ENCODE data around the gene ERC2. TPM values are rescaled to one million over a fixed set of nuclear protein-coding genes. Genes with fewer than 3 reads are reported as not detected.

ERC2 gene
- total and polyA plus RNA-seq, 2 of the 13 experiments (the other 11 are each of a cell fraction or from before 2014, with no cell fraction given), result 0.16 to 0.22 TPM

DNA sequence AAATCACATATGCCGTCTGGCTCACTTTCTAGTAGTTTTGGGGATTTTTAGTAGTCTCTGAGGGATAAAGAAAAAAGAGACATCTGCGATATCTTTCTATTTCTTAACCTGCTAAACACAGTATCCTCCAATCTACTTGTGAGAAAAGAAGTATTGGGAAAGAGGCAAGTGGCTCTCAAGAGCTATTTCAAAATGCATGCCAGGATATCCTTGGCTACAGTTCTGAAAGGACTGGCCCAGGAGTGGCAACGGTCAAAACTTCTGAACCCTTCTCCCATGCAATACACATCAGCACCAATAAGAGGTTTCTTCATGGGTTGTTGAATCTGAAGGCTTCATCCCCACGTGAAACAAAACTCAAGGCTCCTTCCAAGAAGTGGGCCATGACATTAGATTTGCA is 777.1 kb downstream of the ERC2 start (continued):
- TF ChIP-seq, protein P1, sequence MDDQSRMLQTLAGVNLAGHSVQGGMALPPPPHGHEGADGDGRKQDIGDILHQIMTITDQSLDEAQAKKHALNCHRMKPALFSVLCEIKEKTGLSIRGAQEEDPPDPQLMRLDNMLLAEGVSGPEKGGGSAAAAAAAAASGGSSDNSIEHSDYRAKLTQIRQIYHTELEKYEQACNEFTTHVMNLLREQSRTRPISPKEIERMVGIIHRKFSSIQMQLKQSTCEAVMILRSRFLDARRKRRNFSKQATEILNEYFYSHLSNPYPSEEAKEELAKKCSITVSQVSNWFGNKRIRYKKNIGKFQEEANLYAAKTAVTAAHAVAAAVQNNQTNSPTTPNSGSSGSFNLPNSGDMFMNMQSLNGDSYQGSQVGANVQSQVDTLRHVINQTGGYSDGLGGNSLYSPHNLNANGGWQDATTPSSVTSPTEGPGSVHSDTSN (CRISPR knock-in tag; IDR thresholded peaks at IDR 0.05; ENCODE audit: borderline replicate concordance), result no peak
- TF ChIP-seq POLR2AphosphoS5 (IDR thresholded peaks at IDR 0.05; ENCODE audit: low read depth, low read length), result no peak
- TF ChIP-seq KAT8 (CRISPR knock-in tag; IDR thresholded peaks at IDR 0.05), result no peak
- TF ChIP-seq SALL1 (CRISPR knock-in tag; IDR thresholded peaks at IDR 0.05), result no peak
- TF ChIP-seq HDAC6 (IDR thresholded peaks at IDR 0.05; ENCODE audit: low read depth, low read length), result no peak
- TF ChIP-seq, protein P2, sequence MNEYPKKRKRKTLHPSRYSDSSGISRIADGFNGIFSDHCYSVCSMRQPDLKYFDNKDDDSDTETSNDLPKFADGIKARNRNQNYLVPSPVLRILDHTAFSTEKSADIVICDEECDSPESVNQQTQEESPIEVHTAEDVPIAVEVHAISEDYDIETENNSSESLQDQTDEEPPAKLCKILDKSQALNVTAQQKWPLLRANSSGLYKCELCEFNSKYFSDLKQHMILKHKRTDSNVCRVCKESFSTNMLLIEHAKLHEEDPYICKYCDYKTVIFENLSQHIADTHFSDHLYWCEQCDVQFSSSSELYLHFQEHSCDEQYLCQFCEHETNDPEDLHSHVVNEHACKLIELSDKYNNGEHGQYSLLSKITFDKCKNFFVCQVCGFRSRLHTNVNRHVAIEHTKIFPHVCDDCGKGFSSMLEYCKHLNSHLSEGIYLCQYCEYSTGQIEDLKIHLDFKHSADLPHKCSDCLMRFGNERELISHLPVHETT (CRISPR knock-in tag; conservative IDR thresholded peaks at IDR 0.05), result no peak
- no peak for TF ChIP-seq REL (CRISPR knock-in tag; conservative IDR thresholded peaks at IDR 0.05)

DNA sequence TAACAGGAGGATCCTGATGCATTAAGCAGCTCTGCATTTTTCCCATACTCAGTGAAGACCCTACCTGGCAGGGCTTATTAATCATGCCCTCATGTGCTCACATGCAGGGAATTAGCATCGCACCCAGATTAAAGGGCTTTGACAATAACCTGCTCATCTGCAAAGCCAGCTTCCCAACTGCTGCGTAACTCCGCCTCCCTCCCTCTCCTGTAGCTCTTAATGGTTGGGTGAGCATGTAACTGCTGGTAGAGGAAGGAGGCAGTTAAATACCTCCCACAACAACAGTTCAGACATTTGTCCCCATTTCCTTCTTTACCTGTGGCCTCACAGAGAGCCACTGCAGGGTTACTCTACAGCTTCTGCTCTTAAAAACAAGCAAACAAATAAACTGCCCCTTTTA is 777.5 kb downstream of the ERC2 start:
- WGBS (ENCODE audit: low lambda C conversion rate), result 68% methylated on average over 3 of the region's 3 CpGs
- no peak overlapping the region for H3K9ac ChIP-seq (ENCODE audit: insufficient read depth, low read depth, low read length)
- H3K9me3 ChIP-seq (ENCODE audit: low read length), result no peaks in the 10 kb centered on the region
- no peaks in the 10 kb centered on the region for H3K36me3 ChIP-seq (replicated peaks in 1 of 2; ENCODE audit: control insufficient read depth in 1 of 2, insufficient read depth in 2 of 2, low read length in 2 of 2)
- no TSS peak for BruUV-seq (replicated peaks)
- no peak for DNase-seq (ENCODE audit: low spot score)
- no peaks in the 10 kb centered on the region for H3K4me1 ChIP-seq (ENCODE audit: insufficient read depth, low read length)
- ChIA-PET CTCF (ENCODE audit: low intra/inter-chr PET ratio, low total read pairs) (no interaction called here), POLR2A (no interaction called here)
- no peaks in the 10 kb centered on the region for H4K20me1 ChIP-seq (ENCODE audit: insufficient read depth, low read length)
- no peak overlapping the region for H3K4me2 ChIP-seq (ENCODE audit: low read depth, low read length)
- H3K4me3 ChIP-seq (replicated peaks in 1 of 3; ENCODE audit: insufficient read depth in 1 of 3, low read depth in 2 of 3, low read length in 3 of 3), result no peak overlapping the region
- intact Hi-C loops (cut with micrococcal nuclease; ENCODE audit: unreplicated experiment) (no loop called here), in situ Hi-C loops (cut with HindIII; ENCODE audit: extremely low pct_ligation_motif_present, low pct_unique_long_range_greater_than_20kb) (no loop called here)
- H2AFZ ChIP-seq (ENCODE audit: low read length), result no peak overlapping the region
- no peak overlapping the region for H3K27ac ChIP-seq (ENCODE audit: extremely low read length, insufficient read depth, low read length)
- no peak for FAIRE-seq
- ATAC-seq, result no peak
- no peaks in the 10 kb centered on the region for H3K79me2 ChIP-seq (ENCODE audit: insufficient read depth, low read length)
- H3K27me3 ChIP-seq (ENCODE audit: control insufficient read depth in 1 of 2, insufficient read depth in 2 of 2, low read length in 2 of 2), result peaks cover 0 to 1% of the 10 kb centered on the region in 2 experiments; a peak in 1 of 5 replicates
- TF ChIP-seq, protein P3, sequence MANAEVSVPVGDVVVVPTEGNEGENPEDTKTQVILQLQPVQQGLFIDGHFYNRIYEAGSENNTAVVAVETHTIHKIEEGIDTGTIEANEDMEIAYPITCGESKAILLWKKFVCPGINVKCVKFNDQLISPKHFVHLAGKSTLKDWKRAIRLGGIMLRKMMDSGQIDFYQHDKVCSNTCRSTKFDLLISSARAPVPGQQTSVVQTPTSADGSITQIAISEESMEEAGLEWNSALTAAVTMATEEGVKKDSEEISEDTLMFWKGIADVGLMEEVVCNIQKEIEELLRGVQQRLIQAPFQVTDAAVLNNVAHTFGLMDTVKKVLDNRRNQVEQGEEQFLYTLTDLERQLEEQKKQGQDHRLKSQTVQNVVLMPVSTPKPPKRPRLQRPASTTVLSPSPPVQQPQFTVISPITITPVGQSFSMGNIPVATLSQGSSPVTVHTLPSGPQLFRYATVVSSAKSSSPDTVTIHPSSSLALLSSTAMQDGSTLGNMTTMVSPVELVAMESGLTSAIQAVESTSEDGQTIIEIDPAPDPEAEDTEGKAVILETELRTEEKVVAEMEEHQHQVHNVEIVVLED (CRISPR knock-in tag; IDR thresholded peaks at IDR 0.05; ENCODE audit: borderline replicate concordance), result no peak
- no peak for TF ChIP-seq GABPB1 (CRISPR knock-in tag; IDR thresholded peaks at IDR 0.05)
- TF ChIP-seq, protein P4, sequence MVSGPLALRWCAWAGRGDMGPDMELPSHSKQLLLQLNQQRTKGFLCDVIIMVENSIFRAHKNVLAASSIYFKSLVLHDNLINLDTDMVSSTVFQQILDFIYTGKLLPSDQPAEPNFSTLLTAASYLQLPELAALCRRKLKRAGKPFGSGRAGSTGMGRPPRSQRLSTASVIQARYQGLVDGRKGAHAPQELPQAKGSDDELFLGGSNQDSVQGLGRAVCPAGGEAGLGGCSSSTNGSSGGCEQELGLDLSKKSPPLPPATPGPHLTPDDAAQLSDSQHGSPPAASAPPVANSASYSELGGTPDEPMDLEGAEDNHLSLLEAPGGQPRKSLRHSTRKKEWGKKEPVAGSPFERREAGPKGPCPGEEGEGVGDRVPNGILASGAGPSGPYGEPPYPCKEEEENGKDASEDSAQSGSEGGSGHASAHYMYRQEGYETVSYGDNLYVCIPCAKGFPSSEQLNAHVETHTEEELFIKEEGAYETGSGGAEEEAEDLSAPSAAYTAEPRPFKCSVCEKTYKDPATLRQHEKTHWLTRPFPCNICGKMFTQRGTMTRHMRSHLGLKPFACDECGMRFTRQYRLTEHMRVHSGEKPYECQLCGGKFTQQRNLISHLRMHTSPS (CRISPR knock-in tag; IDR thresholded peaks at IDR 0.05; ENCODE audit: low read depth), result no peak
- TF ChIP-seq ZNF225 (CRISPR knock-in tag; IDR thresholded peaks at IDR 0.05), result no peak
- TF ChIP-seq, protein P5, sequence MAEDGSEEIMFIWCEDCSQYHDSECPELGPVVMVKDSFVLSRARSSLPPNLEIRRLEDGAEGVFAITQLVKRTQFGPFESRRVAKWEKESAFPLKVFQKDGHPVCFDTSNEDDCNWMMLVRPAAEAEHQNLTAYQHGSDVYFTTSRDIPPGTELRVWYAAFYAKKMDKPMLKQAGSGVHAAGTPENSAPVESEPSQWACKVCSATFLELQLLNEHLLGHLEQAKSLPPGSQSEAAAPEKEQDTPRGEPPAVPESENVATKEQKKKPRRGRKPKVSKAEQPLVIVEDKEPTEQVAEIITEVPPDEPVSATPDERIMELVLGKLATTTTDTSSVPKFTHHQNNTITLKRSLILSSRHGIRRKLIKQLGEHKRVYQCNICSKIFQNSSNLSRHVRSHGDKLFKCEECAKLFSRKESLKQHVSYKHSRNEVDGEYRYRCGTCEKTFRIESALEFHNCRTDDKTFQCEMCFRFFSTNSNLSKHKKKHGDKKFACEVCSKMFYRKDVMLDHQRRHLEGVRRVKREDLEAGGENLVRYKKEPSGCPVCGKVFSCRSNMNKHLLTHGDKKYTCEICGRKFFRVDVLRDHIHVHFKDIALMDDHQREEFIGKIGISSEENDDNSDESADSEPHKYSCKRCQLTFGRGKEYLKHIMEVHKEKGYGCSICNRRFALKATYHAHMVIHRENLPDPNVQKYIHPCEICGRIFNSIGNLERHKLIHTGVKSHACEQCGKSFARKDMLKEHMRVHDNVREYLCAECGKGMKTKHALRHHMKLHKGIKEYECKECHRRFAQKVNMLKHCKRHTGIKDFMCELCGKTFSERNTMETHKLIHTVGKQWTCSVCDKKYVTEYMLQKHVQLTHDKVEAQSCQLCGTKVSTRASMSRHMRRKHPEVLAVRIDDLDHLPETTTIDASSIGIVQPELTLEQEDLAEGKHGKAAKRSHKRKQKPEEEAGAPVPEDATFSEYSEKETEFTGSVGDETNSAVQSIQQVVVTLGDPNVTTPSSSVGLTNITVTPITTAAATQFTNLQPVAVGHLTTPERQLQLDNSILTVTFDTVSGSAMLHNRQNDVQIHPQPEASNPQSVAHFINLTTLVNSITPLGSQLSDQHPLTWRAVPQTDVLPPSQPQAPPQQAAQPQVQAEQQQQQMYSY (CRISPR knock-in tag; IDR thresholded peaks at IDR 0.05), result no peak
- no peak for TF ChIP-seq ZNF224 (CRISPR knock-in tag; IDR thresholded peaks at IDR 0.05)
- no peak for TF ChIP-seq ZNF546 (CRISPR knock-in tag; conservative IDR thresholded peaks at IDR 0.05)
